H1 (cell line): ENCODE data around the gene OR5H1.

Experiments
- BRCA1 ChIP-seq: IDR thresholded peaks from 2 replicates; pipeline ENCODE4 v1.6.1; 2012; ENCODE audit warnings: low read depth, low read length, improper control_type of control experiment
- CEBPB ChIP-seq: IDR thresholded peaks from 2 replicates; pipeline ENCODE4 v1.6.1; 2012; ENCODE audit warnings: low read depth, low read length
- CREB1 ChIP-seq: IDR thresholded peaks from 2 replicates; pipeline ENCODE4 v1.6.1; 2012; ENCODE audit warnings: inconsistent platforms
- EZH2 ChIP-seq: fragments of 200-600 bp; sonication (generic); IDR thresholded peaks from 2 replicates; pipeline ENCODE4 v1.7.1; 2012; ENCODE audit warnings: low read depth, mild to moderate bottlenecking, moderate library complexity, low read length, inconsistent platforms; ENCODE audit not compliant: severe bottlenecking
- GTF2F1 ChIP-seq: IDR thresholded peaks from 2 replicates; pipeline ENCODE4 v1.6.1; 2012; ENCODE audit warnings: low read depth, low read length, improper control_type of control experiment, borderline replicate concordance
- PHF8 ChIP-seq: fragments of 200-600 bp; sonication (generic); conservative IDR thresholded peaks from 2 replicates; pipeline ENCODE4 v1.7.1; 2012; ENCODE audit warnings: low read depth, mild to moderate bottlenecking, inconsistent platforms, low read length, moderate library complexity
- POLR2A ChIP-seq, 2 experiments: IDR thresholded peaks; 1 replicate in 1 of 2; 2 replicates in 1 of 2; pipeline ENCODE4 v1.6.1; 2011; ENCODE audit warnings: low read depth in 2 of 2, low read length in 2 of 2, mild to moderate bottlenecking in 2 of 2; ENCODE audit errors: control extremely low read depth in 1 of 2
- POLR2AphosphoS5 ChIP-seq: IDR thresholded peaks from 2 replicates; pipeline ENCODE4 v1.6.1; 2011; ENCODE audit warnings: low read depth, low read length
- RAD21 ChIP-seq, 2 experiments: IDR thresholded peaks in 1 of 2; conservative IDR thresholded peaks in 1 of 2; 2 replicates each; pipeline ENCODE4 v1.6.1; 2011; ENCODE audit warnings: low read depth in 2 of 2, low read length in 2 of 2, improper control_type of control experiment in 1 of 2, inconsistent platforms in 1 of 2, mild to moderate bottlenecking in 1 of 2, moderate library complexity in 1 of 2
- RFX5 ChIP-seq: IDR thresholded peaks from 2 replicates; pipeline ENCODE4 v1.6.1; 2011; ENCODE audit warnings: low read depth, low read length, improper control_type of control experiment, borderline replicate concordance
- TF ChIP-seq, protein P1 (sequence below), 3 experiments: IDR thresholded peaks; 1 replicate in 2 of 3; 2 replicates in 1 of 3; pipeline versions ENCODE4 v1.5.1 to v1.6.1; 2011; ENCODE audit warnings: low read length in 3 of 3, mild to moderate bottlenecking in 3 of 3, inconsistent platforms in 2 of 3, low read depth in 1 of 3, moderate library complexity in 1 of 3; ENCODE audit not compliant: insufficient read depth in 1 of 3; ENCODE audit errors: control extremely low read depth in 1 of 3
- TF ChIP-seq, protein P2 (sequence below): IDR thresholded peaks from 2 replicates; pipeline ENCODE4 v1.6.1; 2011; ENCODE audit warnings: low read length, improper control_type of control experiment

DNA sequence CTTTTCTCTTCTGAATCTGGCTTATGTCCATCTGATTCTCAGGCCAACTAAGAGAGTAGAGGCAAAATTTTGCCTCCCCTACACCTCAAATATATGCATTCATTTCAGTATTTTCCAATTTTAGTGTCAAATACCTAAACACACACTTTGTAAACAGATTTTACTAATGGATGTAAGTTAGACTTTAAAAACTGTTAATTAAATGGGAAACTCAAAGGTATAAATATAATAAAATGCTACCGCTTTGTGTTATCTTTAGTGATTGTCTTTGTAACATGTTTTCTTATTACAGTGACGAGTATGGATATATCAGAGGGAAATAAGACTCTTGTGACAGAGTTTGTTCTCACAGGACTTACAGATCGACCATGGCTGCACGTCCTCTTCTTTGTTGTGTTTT, 43.6 kb upstream of the OR5H1 start, which contains the start of gene OR5AC2:
- no peak for TF ChIP-seq RFX5
- TF ChIP-seq BRCA1, result no peak
- TF ChIP-seq, protein P1, sequence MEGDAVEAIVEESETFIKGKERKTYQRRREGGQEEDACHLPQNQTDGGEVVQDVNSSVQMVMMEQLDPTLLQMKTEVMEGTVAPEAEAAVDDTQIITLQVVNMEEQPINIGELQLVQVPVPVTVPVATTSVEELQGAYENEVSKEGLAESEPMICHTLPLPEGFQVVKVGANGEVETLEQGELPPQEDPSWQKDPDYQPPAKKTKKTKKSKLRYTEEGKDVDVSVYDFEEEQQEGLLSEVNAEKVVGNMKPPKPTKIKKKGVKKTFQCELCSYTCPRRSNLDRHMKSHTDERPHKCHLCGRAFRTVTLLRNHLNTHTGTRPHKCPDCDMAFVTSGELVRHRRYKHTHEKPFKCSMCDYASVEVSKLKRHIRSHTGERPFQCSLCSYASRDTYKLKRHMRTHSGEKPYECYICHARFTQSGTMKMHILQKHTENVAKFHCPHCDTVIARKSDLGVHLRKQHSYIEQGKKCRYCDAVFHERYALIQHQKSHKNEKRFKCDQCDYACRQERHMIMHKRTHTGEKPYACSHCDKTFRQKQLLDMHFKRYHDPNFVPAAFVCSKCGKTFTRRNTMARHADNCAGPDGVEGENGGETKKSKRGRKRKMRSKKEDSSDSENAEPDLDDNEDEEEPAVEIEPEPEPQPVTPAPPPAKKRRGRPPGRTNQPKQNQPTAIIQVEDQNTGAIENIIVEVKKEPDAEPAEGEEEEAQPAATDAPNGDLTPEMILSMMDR (IDR thresholded peaks at IDR 0.05; ENCODE audit: control extremely low read depth in 1 of 3, insufficient read depth in 1 of 3, low read depth in 1 of 3, low read length in 3 of 3), result no peak
- no peak for TF ChIP-seq POLR2AphosphoS5
- no peak for TF ChIP-seq GTF2F1
- TF ChIP-seq RAD21 (IDR thresholded peaks at IDR 0.05 in 1 of 2, conservative IDR thresholded peaks at IDR 0.05 in 1 of 2; ENCODE audit: low read depth in 2 of 2, low read length in 2 of 2), result no peak
- no peak for TF ChIP-seq CREB1
- no peak for TF ChIP-seq EZH2
- no peak for TF ChIP-seq CEBPB
- TF ChIP-seq POLR2A (IDR thresholded peaks at IDR 0.05; ENCODE audit: control extremely low read depth in 1 of 2, low read depth in 2 of 2, low read length in 2 of 2), result no peak
- no peak for TF ChIP-seq PHF8
- TF ChIP-seq, protein P2, sequence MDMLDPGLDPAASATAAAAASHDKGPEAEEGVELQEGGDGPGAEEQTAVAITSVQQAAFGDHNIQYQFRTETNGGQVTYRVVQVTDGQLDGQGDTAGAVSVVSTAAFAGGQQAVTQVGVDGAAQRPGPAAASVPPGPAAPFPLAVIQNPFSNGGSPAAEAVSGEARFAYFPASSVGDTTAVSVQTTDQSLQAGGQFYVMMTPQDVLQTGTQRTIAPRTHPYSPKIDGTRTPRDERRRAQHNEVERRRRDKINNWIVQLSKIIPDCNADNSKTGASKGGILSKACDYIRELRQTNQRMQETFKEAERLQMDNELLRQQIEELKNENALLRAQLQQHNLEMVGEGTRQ, result no peak
